IgD-negative memory B cell (primary cell): Measurements from ENCODE around the gene ZDHHC19. TPM values are rescaled to one million over a fixed set of nuclear protein-coding genes. Genes with fewer than 3 reads are reported as not detected.
A peak's percentile ranks its signal among the peaks of the same experiment; 100 is the strongest.

Experiments
- H3K27ac Mint-ChIP-seq, 3 donors: one replicate each; pipeline ENCODE4 v1.8.0; 2020 to 2022; ENCODE audit warnings: mild to moderate bottlenecking in 3 of 3, mixed read lengths in 3 of 3, moderate library complexity in 1 of 3
- H3K27me3 Mint-ChIP-seq: one replicate; pipeline ENCODE4 v1.8.0; 2021; ENCODE audit warnings: mixed read lengths
- H3K36me3 Mint-ChIP-seq: one replicate; pipeline ENCODE4 v1.8.0; 2020; ENCODE audit warnings: mild to moderate bottlenecking, mixed read lengths
- H3K4me1 Mint-ChIP-seq, 3 donors: one replicate each; pipeline ENCODE4 v1.8.0; 2020 to 2022; ENCODE audit warnings: mixed read lengths in 3 of 3, mild to moderate bottlenecking in 1 of 3
- H3K4me3 Mint-ChIP-seq, 4 donors: one replicate each; pipeline ENCODE4 v1.8.0; 2020 to 2022; ENCODE audit warnings: mild to moderate bottlenecking in 4 of 4, mixed read lengths in 4 of 4, moderate library complexity in 3 of 4
- H3K9me3 Mint-ChIP-seq, 3 donors: one replicate each; pipeline ENCODE4 v1.8.0; 2020 to 2021; ENCODE audit warnings: mixed read lengths in 3 of 3, mild to moderate bottlenecking in 1 of 3
- polyA plus RNA-seq: library from polyadenylated mRNA; unstranded; fragments of 300-500 nt; fragmentation: Illumina TruSeq; gene quantifications from one replicate; pipeline ENCODE4 v1.2.3, GENCODE V29; 2021

Gene ZDHHC19
- polyA plus RNA-seq, 1 donor from 2014 or later: 5.4 TPM

GRCh38 chr3:196232882-196233251, 21.7 kb upstream of the ZDHHC19 start:
- Mint-ChIP-seq H3K4me3 (no peak overlapping the region), H3K4me1 (peaks cover 0 to 14% (median 11%) of the 10 kb centered on the region in 3 donors), H3K36me3 (no peaks in the 10 kb centered on the region), H3K27ac (peak overlapping the region in 1 of 3 donors; percentile 27), H3K9me3 (no peaks in the 10 kb centered on the region), H3K27me3 (no peaks in the 10 kb centered on the region)

- Mint-ChIP-seq H3K4me1 (peaks cover 0 to 14% (median 11%) of the 10 kb centered on the region in 3 donors), H3K9me3 (no peaks in the 10 kb centered on the region), H3K27me3 (no peaks in the 10 kb centered on the region), H3K27ac (peak overlapping the region in 1 of 3 donors; percentile 27), H3K4me3 (no peak overlapping the region), H3K36me3 (no peaks in the 10 kb centered on the region)
These were observed 21.1 kb upstream of the ZDHHC19 start for GRCh38 chr3:196232154-196232881.

GRCh38 chr3:196227629-196228493, 16.7 kb upstream of the ZDHHC19 start:
- H3K9me3 Mint-ChIP-seq: no peaks in the 10 kb centered on the region
- H3K27me3 Mint-ChIP-seq: no peaks in the 10 kb centered on the region
- no peak overlapping the region for H3K27ac Mint-ChIP-seq
- no peak overlapping the region for H3K4me3 Mint-ChIP-seq
- peaks cover 0 to 10% (median 6%) of the 10 kb centered on the region in 3 donors for H3K4me1 Mint-ChIP-seq
- peaks cover 1% of the 10 kb centered on the region for H3K36me3 Mint-ChIP-seq

DNA sequence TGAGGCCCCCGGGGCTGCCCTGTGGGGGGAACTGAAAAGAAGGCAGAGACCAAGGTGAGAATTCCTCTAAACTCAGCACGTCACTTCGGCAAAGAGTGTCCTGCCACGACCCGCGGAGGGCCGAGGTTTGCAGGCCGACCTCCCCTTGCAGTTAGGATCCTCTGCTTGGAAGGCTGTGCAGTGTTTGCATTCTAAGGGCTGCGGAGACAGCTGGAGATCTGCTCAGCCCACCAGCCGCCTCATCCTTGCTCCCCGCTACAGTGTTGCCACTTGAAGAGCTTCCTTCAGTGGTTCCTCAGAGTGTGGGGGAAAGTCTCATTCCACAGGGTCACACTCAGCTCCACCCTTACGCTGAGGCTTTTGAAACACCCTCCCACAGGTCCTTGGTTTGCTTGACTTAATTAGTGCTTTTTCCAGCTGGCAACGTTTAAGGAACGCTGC, 15.9 kb upstream of the ZDHHC19 start:
- H3K36me3 Mint-ChIP-seq: peaks cover 1% of the 10 kb centered on the region
- H3K27ac Mint-ChIP-seq: peak overlapping the region in 1 of 3 donors; percentile 71
- H3K4me3 Mint-ChIP-seq: no peak overlapping the region
- H3K27me3 Mint-ChIP-seq: no peaks in the 10 kb centered on the region
- H3K9me3 Mint-ChIP-seq: no peaks in the 10 kb centered on the region
- H3K4me1 Mint-ChIP-seq: peaks cover 0 to 3% (median 0%) of the 10 kb centered on the region in 3 donors

- Mint-ChIP-seq H3K4me3 (no peak overlapping the region), H3K4me1 (peaks cover 0 to under 1% (median 0%) of the 10 kb centered on the region in 3 donors), H3K36me3 (peaks cover 1% of the 10 kb centered on the region), H3K9me3 (no peaks in the 10 kb centered on the region), H3K27ac (no peak overlapping the region), H3K27me3 (no peaks in the 10 kb centered on the region)
These were observed 14.7 kb upstream of the ZDHHC19 start for GRCh38 chr3:196225763-196226364.

DNA sequence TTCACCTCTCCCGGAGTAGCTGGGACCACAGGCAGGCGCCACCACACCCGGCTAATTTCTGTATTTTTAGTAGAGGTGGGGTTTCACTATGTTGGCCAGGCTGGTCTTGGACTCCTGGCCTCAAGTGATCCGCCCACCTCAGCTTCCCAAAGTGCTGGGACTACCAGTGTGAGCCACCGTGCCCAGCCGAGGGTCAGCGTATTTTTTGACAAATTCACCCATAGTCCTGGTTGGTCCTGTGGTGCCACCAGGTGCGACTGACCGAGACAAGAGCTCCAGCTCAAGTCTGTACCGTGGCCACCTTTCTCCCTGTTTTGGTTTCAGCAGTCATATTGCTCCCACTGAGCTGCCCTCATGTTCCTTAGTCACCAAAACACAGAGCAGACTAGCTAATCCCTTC, 13.9 kb upstream of the ZDHHC19 start:
- Mint-ChIP-seq H3K4me3 (no peak overlapping the region), H3K27me3 (no peaks in the 10 kb centered on the region), H3K9me3 (peaks cover 0 to 3% (median 0%) of the 10 kb centered on the region in 3 donors), H3K27ac (no peak overlapping the region), H3K36me3 (peaks cover 1% of the 10 kb centered on the region), H3K4me1 (peaks cover 0 to 1% (median 0%) of the 10 kb centered on the region in 3 donors)

DNA sequence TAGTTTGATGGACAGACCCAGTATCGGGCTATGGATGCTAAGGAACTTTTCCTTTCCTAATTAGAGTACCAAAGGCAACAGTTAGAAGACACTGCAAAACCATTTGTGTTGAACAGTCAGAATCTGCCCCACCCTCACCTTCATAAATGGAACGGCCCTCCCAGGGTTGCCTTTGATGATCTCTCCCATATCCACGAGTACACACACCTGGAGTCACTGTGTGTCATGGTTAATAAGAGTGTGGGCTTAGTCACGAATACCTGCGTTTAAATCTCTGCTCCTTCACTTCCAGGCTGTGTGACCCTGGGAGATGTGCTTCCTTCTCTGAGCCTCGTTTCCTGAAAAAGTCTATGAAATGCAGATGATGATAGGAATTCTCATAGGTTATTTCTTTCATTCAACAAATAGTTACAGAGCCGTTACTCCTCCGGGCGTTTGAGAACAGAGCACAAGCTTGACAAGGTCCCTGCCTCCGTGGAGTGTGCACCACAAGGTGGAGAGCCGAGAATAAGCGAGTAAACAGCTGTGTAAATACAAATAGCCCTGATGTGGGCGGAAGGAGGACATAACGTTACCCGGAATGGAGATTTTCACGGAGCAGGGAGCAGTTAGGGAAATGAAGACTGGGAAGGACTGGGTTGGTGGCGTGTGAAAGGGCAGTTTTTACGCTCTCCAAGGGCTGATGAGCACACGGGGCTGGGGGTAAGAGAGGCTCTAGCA, 11.8 kb upstream of the ZDHHC19 start:
- no peak overlapping the region for H3K4me3 Mint-ChIP-seq
- peaks cover 6 to 10% (median 8%) of the 10 kb centered on the region in 3 donors for H3K4me1 Mint-ChIP-seq
- peaks cover 0 to 3% (median 0%) of the 10 kb centered on the region in 3 donors for H3K9me3 Mint-ChIP-seq
- peaks cover 1% of the 10 kb centered on the region for H3K36me3 Mint-ChIP-seq
- H3K27me3 Mint-ChIP-seq: no peaks in the 10 kb centered on the region
- no peak overlapping the region for H3K27ac Mint-ChIP-seq

GRCh38 chr3:196220991-196221390, 9.8 kb upstream of the ZDHHC19 start:
- Mint-ChIP-seq H3K4me1 (peaks cover 6 to 11% (median 10%) of the 10 kb centered on the region in 3 donors), H3K27me3 (no peaks in the 10 kb centered on the region), H3K36me3 (peaks cover 1% of the 10 kb centered on the region), H3K4me3 (no peak overlapping the region), H3K9me3 (peaks cover 0 to 3% (median 0%) of the 10 kb centered on the region in 3 donors), H3K27ac (no peak overlapping the region)

GRCh38 chr3:196220587-196220986, 9.4 kb upstream of the ZDHHC19 start:
- Mint-ChIP-seq H3K9me3 (peaks cover 0 to 3% (median 0%) of the 10 kb centered on the region in 3 donors), H3K4me1 (peaks cover 6 to 12% (median 10%) of the 10 kb centered on the region in 3 donors), H3K27me3 (no peaks in the 10 kb centered on the region), H3K27ac (no peak overlapping the region), H3K4me3 (peak overlapping the region in 1 of 4 donors; percentile 52), H3K36me3 (peaks cover 1% of the 10 kb centered on the region)

- Mint-ChIP-seq H3K4me3 (peak overlapping the region; percentile 52 to 94 (median 78)), H3K9me3 (peaks cover 0 to 3% (median 0%) of the 10 kb centered on the region in 3 donors), H3K4me1 (peaks cover 6 to 13% (median 10%) of the 10 kb centered on the region in 3 donors), H3K27me3 (no peaks in the 10 kb centered on the region), H3K27ac (peak overlapping the region in 1 of 3 donors; percentile 64), H3K36me3 (no peaks in the 10 kb centered on the region)
These were observed 8.7 kb upstream of the ZDHHC19 start for GRCh38 chr3:196219970-196220311.

- peaks cover 6 to 13% (median 10%) of the 10 kb centered on the region in 3 donors for H3K4me1 Mint-ChIP-seq
- H3K27me3 Mint-ChIP-seq: no peaks in the 10 kb centered on the region
- H3K4me3 Mint-ChIP-seq: peak overlapping the region; percentile 62 to 94 (median 90)
- no peaks in the 10 kb centered on the region for H3K36me3 Mint-ChIP-seq
- H3K9me3 Mint-ChIP-seq: peaks cover 0 to 3% (median 0%) of the 10 kb centered on the region in 3 donors
- peak overlapping the region in 1 of 3 donors; percentile 64 for H3K27ac Mint-ChIP-seq
These were observed 8.2 kb upstream of the ZDHHC19 start for GRCh38 chr3:196219194-196219969.

DNA sequence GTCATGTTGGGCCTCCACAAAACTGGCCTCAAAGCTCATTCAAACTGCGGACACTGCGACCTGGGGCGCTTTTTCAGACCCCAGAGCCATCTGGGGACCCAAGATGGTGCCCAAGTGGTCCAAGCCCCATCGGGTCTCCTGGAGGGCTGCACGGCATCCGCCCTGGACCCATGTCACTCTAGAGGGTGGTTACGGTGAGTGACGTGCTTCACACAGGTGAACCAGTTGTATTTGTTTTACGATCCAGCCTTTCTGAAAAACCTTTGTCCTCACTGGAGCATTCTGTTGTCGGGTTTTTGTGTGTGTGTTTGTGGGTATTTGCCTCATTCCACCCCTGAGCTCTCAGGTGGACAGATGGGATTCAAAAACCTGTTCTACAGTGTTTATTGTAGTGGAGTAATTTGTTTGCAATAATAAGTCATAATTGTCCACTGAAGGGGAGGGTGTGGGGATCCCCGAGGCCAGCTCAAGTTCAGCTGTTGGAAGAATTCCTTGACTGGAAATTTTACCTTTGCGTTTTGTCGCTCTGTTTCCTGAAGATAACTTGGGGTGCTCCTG, 7.0 kb upstream of the ZDHHC19 start:
- H3K4me1 Mint-ChIP-seq: peaks cover 6 to 13% (median 10%) of the 10 kb centered on the region in 3 donors
- no peaks in the 10 kb centered on the region for H3K36me3 Mint-ChIP-seq
- H3K27me3 Mint-ChIP-seq: no peaks in the 10 kb centered on the region
- no peak overlapping the region for H3K27ac Mint-ChIP-seq
- peak overlapping the region in 1 of 4 donors; percentile 68 for H3K4me3 Mint-ChIP-seq
- H3K9me3 Mint-ChIP-seq: peaks cover 0 to 3% (median 0%) of the 10 kb centered on the region in 3 donors

- H3K9me3 Mint-ChIP-seq: peaks cover 0 to 3% (median 0%) of the 10 kb centered on the region in 3 donors
- H3K27me3 Mint-ChIP-seq: no peaks in the 10 kb centered on the region
- peaks cover 6 to 13% (median 10%) of the 10 kb centered on the region in 3 donors for H3K4me1 Mint-ChIP-seq
- peak overlapping the region in 1 of 3 donors; percentile 12 for H3K27ac Mint-ChIP-seq
- no peaks in the 10 kb centered on the region for H3K36me3 Mint-ChIP-seq
- H3K4me3 Mint-ChIP-seq: peak overlapping the region in 1 of 4 donors; percentile 68
These were observed 6.3 kb upstream of the ZDHHC19 start for GRCh38 chr3:196217307-196218154.
